Vagina (tissue), 2 donors: Measurements from ENCODE around the gene MKKS. TPM values are rescaled to one million over a fixed set of nuclear protein-coding genes. Genes with fewer than 3 reads are reported as not detected.

ENCODE experiments used
- DNase-seq, 2 donors: peaks; one replicate each; pipeline ENCODE4 v3.0.0-alpha.2; 2017; ENCODE audit errors: extremely low spot score in 2 of 2
- H3K27ac ChIP-seq: fragments of 200-600 bp; sonication (generic); one replicate; pipeline ENCODE4 v1.5.1; 2019
- H3K27me3 ChIP-seq: fragments of 200-600 bp; sonication (generic); one replicate; pipeline ENCODE4 v1.5.1; 2019
- H3K36me3 ChIP-seq, 2 donors: fragments of 200-600 bp; sonication (generic); one replicate each; pipeline ENCODE4 v1.5.1; 2017 to 2019
- H3K4me1 ChIP-seq: fragments of 200-600 bp; sonication (generic); one replicate; pipeline ENCODE4 v1.5.1; 2019
- H3K4me3 ChIP-seq, 2 donors: fragments of 200-600 bp; sonication (generic); 1 replicate in 1 of 2; 2 replicates in 1 of 2; pipeline ENCODE4 v1.5.1; 2016 to 2019
- H3K9me3 ChIP-seq: fragments of 200-600 bp; sonication (generic); one replicate; pipeline ENCODE4 v1.5.1; 2019
- POLR2A ChIP-seq, 2 donors: fragments of 450-650 bp; IDR thresholded peaks; one replicate each; pipeline ENCODE4 v1.6.1; 2017; ENCODE audit warnings: antibody characterized with exemption in 2 of 2, mild to moderate bottlenecking in 2 of 2, moderate library complexity in 2 of 2
- POLR2AphosphoS5 ChIP-seq, 2 donors: sonication (generic); formaldehyde crosslinking; IDR thresholded peaks; one replicate each; pipeline ENCODE4 v1.9.0; 2017; ENCODE audit warnings: antibody characterized with exemption in 2 of 2, mild to moderate bottlenecking in 2 of 2, low read depth in 1 of 2; ENCODE audit not compliant: insufficient read depth in 1 of 2
- intact Hi-C: fragments of 100-400 bp; cut with DNase I; formaldehyde crosslinking; loops from one replicate; pipeline ENCODE4 v1.15.1; 2023
- total RNA-seq: library from RNA; depleted of rRNA; stranded (reverse); fragments of >200 nt; gene quantifications from one replicate; pipeline ENCODE4 v1.2.3, GENCODE V29; 2016
- TF ChIP-seq, protein P1 (sequence below), 3 experiments: fragments of 450-650 bp in 2 of 3; fragments of 200-600 bp in 1 of 3; sonication (generic) in 1 of 3; IDR thresholded peaks; one replicate each; pipeline ENCODE4 v1.5.1; 2017 to 2019; ENCODE audit warnings: antibody characterized with exemption in 3 of 3, mild to moderate bottlenecking in 2 of 3, moderate library complexity in 2 of 3

Gene MKKS
- total RNA-seq, 1 donor from 2014 or later: 12.5 TPM

DNA sequence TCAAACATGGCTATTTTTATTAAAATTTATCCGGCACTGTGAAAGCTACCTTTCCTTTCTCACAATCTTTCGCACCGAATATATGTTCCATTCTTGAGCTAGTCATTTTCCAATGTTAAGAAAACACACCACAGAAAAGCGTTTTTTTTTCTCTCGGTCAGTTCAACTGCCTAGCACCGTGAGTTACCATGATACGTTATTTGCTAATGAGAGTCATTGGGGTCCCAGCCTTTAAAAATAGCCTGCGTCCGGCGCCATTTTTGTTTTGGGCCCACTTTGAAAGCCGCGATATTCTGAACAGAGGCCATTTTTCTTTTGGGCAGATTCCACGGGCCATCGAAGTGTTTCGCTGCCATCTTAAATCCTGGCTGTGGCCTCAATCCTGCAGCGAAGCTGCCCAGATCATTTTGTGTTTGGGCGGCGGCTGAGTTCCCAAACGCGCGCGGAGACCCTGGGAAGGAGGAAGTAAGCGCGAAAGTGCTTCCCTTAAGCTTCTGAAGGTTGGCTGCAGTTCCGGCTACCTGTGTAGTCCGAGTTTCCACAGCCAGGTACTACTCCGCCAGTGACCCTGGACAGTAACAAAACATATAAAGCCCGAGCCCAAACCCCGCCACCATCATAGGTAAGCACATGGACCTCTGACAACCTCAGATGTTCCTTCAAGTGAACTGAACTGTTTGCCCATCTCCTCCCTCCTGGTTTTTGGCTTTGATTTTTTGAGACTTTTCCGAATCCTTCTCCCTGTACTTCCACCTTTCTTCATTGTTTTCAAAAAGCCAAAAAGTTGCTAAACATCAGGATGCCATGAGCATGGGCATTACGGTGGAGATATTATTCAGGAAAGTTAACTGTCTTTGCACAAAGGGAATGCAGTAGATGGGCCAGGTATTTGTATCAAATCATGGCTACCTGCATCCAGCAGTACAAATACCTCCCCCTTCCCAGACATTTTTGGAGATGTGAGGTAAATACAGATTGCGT, 1.1 kb upstream of the MKKS start, which contains the start of gene SLX4IP:
Gene SLX4IP (plus strand): TSS at position 474 of the 981 bp plus-strand sequence. CDS start 22,900 bp downstream, outside the sequence.
- H3K36me3 ChIP-seq: peaks cover 0 to 7% of the 10 kb centered on the region in 2 donors
- intact Hi-C loops: loop anchor here (2.0 kb wide), 1 partner anchor 238 kb away; the partner anchor contains the start of gene JAG1
- H3K27me3 ChIP-seq: no peaks in the 10 kb centered on the region
- TF ChIP-seq POLR2A (IDR thresholded peaks at IDR 0.05) (no peak), POLR2AphosphoS5 (IDR thresholded peaks at IDR 0.05; ENCODE audit: insufficient read depth in 1 of 2, low read depth in 1 of 2) (peak; percentile 11 to 37)
- TF ChIP-seq, protein P1, sequence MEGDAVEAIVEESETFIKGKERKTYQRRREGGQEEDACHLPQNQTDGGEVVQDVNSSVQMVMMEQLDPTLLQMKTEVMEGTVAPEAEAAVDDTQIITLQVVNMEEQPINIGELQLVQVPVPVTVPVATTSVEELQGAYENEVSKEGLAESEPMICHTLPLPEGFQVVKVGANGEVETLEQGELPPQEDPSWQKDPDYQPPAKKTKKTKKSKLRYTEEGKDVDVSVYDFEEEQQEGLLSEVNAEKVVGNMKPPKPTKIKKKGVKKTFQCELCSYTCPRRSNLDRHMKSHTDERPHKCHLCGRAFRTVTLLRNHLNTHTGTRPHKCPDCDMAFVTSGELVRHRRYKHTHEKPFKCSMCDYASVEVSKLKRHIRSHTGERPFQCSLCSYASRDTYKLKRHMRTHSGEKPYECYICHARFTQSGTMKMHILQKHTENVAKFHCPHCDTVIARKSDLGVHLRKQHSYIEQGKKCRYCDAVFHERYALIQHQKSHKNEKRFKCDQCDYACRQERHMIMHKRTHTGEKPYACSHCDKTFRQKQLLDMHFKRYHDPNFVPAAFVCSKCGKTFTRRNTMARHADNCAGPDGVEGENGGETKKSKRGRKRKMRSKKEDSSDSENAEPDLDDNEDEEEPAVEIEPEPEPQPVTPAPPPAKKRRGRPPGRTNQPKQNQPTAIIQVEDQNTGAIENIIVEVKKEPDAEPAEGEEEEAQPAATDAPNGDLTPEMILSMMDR (IDR thresholded peaks at IDR 0.05): no peak
- no peaks in the 10 kb centered on the region for H3K9me3 ChIP-seq
- peak within 1 kb of the TSS; percentile 92 for H3K27ac ChIP-seq
- DNase-seq: peak in 1 of 2 donors; percentile 96
- H3K4me3 ChIP-seq: peak within 1 kb of the TSS; percentile 93 to 94
- peaks cover 44% of the 10 kb centered on the region for H3K4me1 ChIP-seq

DNA sequence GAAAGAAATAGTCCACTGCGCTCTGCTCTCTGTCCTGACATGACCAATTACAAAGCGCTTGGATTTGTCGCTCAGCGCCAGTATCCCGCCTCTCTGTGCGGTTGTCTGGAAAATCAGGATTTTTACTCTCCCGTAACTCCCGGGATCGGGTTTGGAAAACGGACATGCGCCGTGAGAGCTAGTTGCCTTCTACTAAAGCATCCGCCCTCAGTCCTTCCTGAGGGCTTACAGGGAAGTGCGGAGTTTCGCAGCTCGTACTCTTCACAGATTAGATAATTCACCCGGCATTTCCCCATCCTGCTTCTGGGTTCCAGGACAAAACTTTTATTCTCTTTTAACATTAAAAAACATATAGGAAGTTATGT, 427 bp upstream of the MKKS start:
- peaks cover 51% of the 10 kb centered on the region for H3K4me1 ChIP-seq
- peak in 1 of 2 donors; percentile 92 for TF ChIP-seq POLR2A (IDR thresholded peaks at IDR 0.05)
- TF ChIP-seq POLR2AphosphoS5 (IDR thresholded peaks at IDR 0.05; ENCODE audit: insufficient read depth in 1 of 2, low read depth in 1 of 2): peak in 1 of 2 donors; percentile 88
- TF ChIP-seq, protein P1 (IDR thresholded peaks at IDR 0.05): peak in 1 of 3 experiments; percentile 13
- intact Hi-C loops: loop anchor here (2.0 kb wide), 1 partner anchor 238 kb away; the partner anchor contains the start of gene JAG1

DNA sequence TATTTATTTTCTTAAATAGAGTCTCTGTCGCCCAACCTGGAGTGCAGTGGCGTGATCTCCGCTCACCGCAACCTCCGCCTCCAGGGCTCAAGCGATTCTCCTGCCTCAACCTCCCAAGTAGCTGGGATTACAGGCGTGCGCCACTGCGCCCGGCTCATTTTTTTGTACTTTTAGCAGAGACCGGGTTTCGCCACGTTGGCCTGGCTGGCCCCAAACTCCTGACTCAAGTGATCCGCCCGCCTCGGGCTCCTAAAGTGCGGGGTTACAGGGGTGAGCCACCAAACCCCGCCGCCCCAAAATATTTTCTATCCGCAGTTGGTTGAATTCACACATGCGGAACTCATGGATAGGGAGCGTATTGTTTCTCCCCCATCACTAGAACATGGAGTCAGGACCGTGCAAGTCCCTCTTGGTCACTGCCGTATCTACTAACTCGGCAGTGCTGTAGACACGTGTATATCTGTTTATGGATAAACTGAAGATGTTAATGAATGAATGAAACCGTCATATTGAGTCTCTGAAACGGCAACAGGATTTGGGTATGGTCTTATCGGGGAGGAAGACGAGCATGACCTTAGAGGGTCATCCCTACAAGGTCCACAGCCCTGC, 904 bp downstream of the MKKS start:
- Histone ChIP-seq H3K4me3 (peak overlapping the region; percentile 93 to 94), H3K4me1 (peaks cover 56% of the 10 kb centered on the region), H3K36me3 (no peaks in the 10 kb centered on the region), H3K27ac (peak overlapping the region; percentile 92), H3K27me3 (no peaks in the 10 kb centered on the region), H3K9me3 (no peaks in the 10 kb centered on the region)
- no peak for DNase-seq
- intact Hi-C loops: no loop called here
- TF ChIP-seq POLR2AphosphoS5 (IDR thresholded peaks at IDR 0.05; ENCODE audit: insufficient read depth in 1 of 2, low read depth in 1 of 2) (no peak), POLR2A (IDR thresholded peaks at IDR 0.05) (no peak)
- TF ChIP-seq, protein P1 (IDR thresholded peaks at IDR 0.05): no peak

More for the DNA sequence above, 427 bp upstream of the MKKS start:
- no peaks in the 10 kb centered on the region for H3K9me3 ChIP-seq
- peak in 1 of 2 donors; percentile 99 for DNase-seq
- peak overlapping the region; percentile 92 for H3K27ac ChIP-seq
- H3K4me3 ChIP-seq: peak overlapping the region; percentile 93 to 94
- peaks cover 0 to 7% of the 10 kb centered on the region in 2 donors for H3K36me3 ChIP-seq
- no peaks in the 10 kb centered on the region for H3K27me3 ChIP-seq

- TF ChIP-seq POLR2A (IDR thresholded peaks at IDR 0.05) (no peak), POLR2AphosphoS5 (IDR thresholded peaks at IDR 0.05; ENCODE audit: insufficient read depth in 1 of 2, low read depth in 1 of 2) (no peak)
- TF ChIP-seq, protein P1 (IDR thresholded peaks at IDR 0.05): no peak
- Histone ChIP-seq H3K4me3 (no peak overlapping the region), H3K4me1 (peaks cover 62% of the 10 kb centered on the region), H3K27me3 (no peaks in the 10 kb centered on the region), H3K27ac (no peak overlapping the region), H3K36me3 (no peaks in the 10 kb centered on the region), H3K9me3 (no peaks in the 10 kb centered on the region)
- no peak for DNase-seq
- intact Hi-C loops: no loop called here
These were observed 1.9 kb downstream of the MKKS start for GRCh38 chr20:10432079-10432478.
